Measurements from ENCODE around the gene FOXL2.

The FOXL2 gene

GRCh38 chr3:138912237-138912636 is 34.7 kb downstream of the FOXL2 start:
- H3K9me3 ChIP-seq (ENCODE audit: insufficient read depth, low read length) = no peaks in the 10 kb centered on the region
- no peak overlapping the region for H3K4me3 ChIP-seq (ENCODE audit: insufficient read depth, low read length, poor library complexity, severe bottlenecking)
- H3K27ac ChIP-seq (ENCODE audit: low read depth, low read length) = no peak overlapping the region
- H3K27me3 ChIP-seq (ENCODE audit: low read length) = no peaks in the 10 kb centered on the region
- H3K79me2 ChIP-seq (ENCODE audit: insufficient read depth, low read length) = no peaks in the 10 kb centered on the region
- H3K9me2 ChIP-seq (replicated peaks; ENCODE audit: insufficient read depth, low read length) = no peaks in the 10 kb centered on the region
- TF ChIP-seq CTCF (IDR thresholded peaks at IDR 0.05; ENCODE audit: insufficient read depth, low read length, poor library complexity, severe bottlenecking) (no peak), EZH2phosphoT487 (conservative IDR thresholded peaks at IDR 0.05; ENCODE audit: low read length) (no peak)
- H2AFZ ChIP-seq (ENCODE audit: low read depth, low read length, severe bottlenecking) = no peak overlapping the region
- H3F3A ChIP-seq (ENCODE audit: insufficient read depth) = no peaks in the 10 kb centered on the region
- H3K9ac ChIP-seq (ENCODE audit: low read length) = no peak overlapping the region
- no peaks in the 10 kb centered on the region for H3K36me3 ChIP-seq (ENCODE audit: low read length)
- no peaks in the 10 kb centered on the region for H4K20me1 ChIP-seq (ENCODE audit: low read depth, low read length)
- H3K4me2 ChIP-seq (ENCODE audit: low read depth, low read length, poor library complexity, severe bottlenecking) = no peak overlapping the region

- Histone ChIP-seq H3K4me2 (ENCODE audit: low read depth, low read length, poor library complexity, severe bottlenecking) (no peak overlapping the region), H2AFZ (ENCODE audit: low read depth, low read length, severe bottlenecking) (no peak overlapping the region), H3K79me2 (ENCODE audit: insufficient read depth, low read length) (no peaks in the 10 kb centered on the region), H3K9me2 (replicated peaks; ENCODE audit: insufficient read depth, low read length) (no peaks in the 10 kb centered on the region), H3F3A (ENCODE audit: insufficient read depth) (no peaks in the 10 kb centered on the region), H3K4me3 (ENCODE audit: insufficient read depth, low read length, poor library complexity, severe bottlenecking) (no peak overlapping the region), H3K9ac (ENCODE audit: low read length) (no peak overlapping the region), H3K27me3 (ENCODE audit: low read length) (no peaks in the 10 kb centered on the region), H4K20me1 (ENCODE audit: low read depth, low read length) (no peaks in the 10 kb centered on the region), H3K36me3 (ENCODE audit: low read length) (no peaks in the 10 kb centered on the region), H3K9me3 (ENCODE audit: insufficient read depth, low read length) (no peaks in the 10 kb centered on the region), H3K27ac (ENCODE audit: low read depth, low read length) (no peak overlapping the region)
- no peak for TF ChIP-seq EZH2phosphoT487 (conservative IDR thresholded peaks at IDR 0.05; ENCODE audit: low read length)
- TF ChIP-seq CTCF (IDR thresholded peaks at IDR 0.05; ENCODE audit: insufficient read depth, low read length, poor library complexity, severe bottlenecking) = no peak
Measured at GRCh38 chr3:138911621-138912020, 35.3 kb downstream of the FOXL2 start.

- no peaks in the 10 kb centered on the region for H3K27me3 ChIP-seq (ENCODE audit: low read length)
- H3K4me2 ChIP-seq (ENCODE audit: low read depth, low read length, poor library complexity, severe bottlenecking) = no peak overlapping the region
- H3K9me3 ChIP-seq (ENCODE audit: insufficient read depth, low read length) = no peaks in the 10 kb centered on the region
- no peaks in the 10 kb centered on the region for H3K36me3 ChIP-seq (ENCODE audit: low read length)
- no peak overlapping the region for H3K9ac ChIP-seq (ENCODE audit: low read length)
- no peak overlapping the region for H3K27ac ChIP-seq (ENCODE audit: low read depth, low read length)
- TF ChIP-seq CTCF (IDR thresholded peaks at IDR 0.05; ENCODE audit: insufficient read depth, low read length, poor library complexity, severe bottlenecking) = no peak
- no peak for TF ChIP-seq EZH2phosphoT487 (conservative IDR thresholded peaks at IDR 0.05; ENCODE audit: low read length)
- H3K79me2 ChIP-seq (ENCODE audit: insufficient read depth, low read length) = no peaks in the 10 kb centered on the region
- H2AFZ ChIP-seq (ENCODE audit: low read depth, low read length, severe bottlenecking) = no peak overlapping the region
- no peaks in the 10 kb centered on the region for H3F3A ChIP-seq (ENCODE audit: insufficient read depth)
- H4K20me1 ChIP-seq (ENCODE audit: low read depth, low read length) = no peaks in the 10 kb centered on the region
- H3K4me3 ChIP-seq (ENCODE audit: insufficient read depth, low read length, poor library complexity, severe bottlenecking) = no peak overlapping the region
- no peaks in the 10 kb centered on the region for H3K9me2 ChIP-seq (replicated peaks; ENCODE audit: insufficient read depth, low read length)
Measured at GRCh38 chr3:138909904-138910303, 37.0 kb downstream of the FOXL2 start.
